ENCODE results near the gene INPPL1. TPM values are rescaled to one million over a fixed set of nuclear protein-coding genes. Genes with fewer than 3 reads are reported as not detected.

The INPPL1 gene
- total and polyA plus RNA-seq, 10 of the 15 experiments (the other 5 are each of a cell fraction or from before 2014, with no cell fraction given), result 0.47 to 116 (median 43.4) TPM

DNA sequence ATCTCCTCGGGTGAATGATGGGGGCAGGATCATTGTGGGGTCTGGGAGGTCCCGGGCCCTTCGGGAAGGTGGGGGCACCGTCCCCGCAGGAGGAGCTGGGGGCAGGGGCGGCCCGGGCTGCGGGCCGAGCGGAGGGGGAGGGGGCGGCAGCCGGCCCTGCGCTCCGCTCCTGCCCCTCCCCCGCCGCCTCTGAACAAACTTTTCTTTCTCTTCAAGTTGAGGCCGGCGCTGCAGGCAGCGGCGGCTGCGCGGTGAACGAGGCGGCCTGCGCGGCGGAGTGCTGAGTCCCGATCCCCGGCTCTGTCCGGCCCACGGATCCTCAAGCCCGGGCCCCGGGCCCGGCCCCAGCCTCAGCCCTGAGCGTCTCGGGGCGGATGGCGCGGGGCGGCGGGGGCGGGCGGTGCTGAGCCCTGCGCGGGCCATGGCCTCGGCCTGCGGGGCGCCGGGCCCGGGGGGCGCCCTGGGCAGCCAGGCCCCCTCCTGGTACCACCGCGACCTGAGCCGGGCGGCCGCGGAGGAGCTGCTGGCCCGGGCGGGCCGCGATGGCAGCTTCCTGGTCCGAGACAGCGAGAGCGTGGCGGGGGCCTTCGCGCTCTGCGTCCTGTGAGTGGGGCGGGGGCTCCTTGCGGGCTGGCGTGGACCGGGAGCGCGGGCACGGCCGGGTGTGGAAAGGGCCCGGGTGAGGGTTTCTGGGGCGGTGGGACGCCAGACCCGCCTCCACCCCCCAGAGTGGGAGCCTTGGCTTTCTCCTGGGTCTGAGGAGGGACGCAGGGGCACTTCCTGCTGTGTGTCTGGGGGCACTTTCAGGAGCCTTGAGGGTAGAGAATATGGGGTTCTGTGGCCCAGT is at the start of gene INPPL1 (continued):
- peak in 1 of 2 experiments; percentile 17; a peak in 1 of 3 replicates for TF ChIP-seq EGR1 (IDR thresholded peaks at IDR 0.05; ENCODE audit: borderline replicate concordance in 1 of 2, low read depth in 2 of 2, low read length in 2 of 2)
- TF ChIP-seq JUND (IDR thresholded peaks at IDR 0.05; ENCODE audit: low read depth, low read length), result no peak
- peak; percentile 68; the same call in 1 of the 2 replicates for TF ChIP-seq TAF1 (IDR thresholded peaks at IDR 0.05; ENCODE audit: borderline replicate concordance, low read depth, low read length)
- 0 out of 2 replicates have a peak, but pooled peaks have one; percentile 63 for TF ChIP-seq LARP7 (IDR thresholded peaks at IDR 0.05)

DNA sequence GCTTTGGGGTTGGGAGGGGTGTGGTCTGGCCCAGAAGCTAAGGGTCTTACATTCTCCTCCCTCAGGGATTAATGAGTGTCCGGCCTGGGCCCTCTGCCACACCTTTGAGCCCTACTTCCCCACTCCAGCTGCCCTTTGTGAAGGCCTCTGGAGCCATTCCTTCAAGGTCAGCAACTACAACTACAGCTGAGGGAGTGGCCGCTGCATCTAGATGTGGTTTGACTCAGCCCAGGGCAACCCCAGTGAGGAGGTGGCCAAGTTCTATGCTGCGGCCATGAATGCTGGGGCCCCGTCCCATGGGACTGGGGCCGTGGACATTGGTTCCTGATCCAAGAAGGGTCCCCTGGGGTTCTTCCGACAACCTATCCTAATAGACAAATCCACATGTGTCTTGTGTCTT is 46.9 kb upstream of the INPPL1 start:
- WGBS (ENCODE audit: insufficient coverage, insufficient replicate concordance, low lambda C conversion rate, missing lambda C conversion rate), result 39% methylated on average over 6 of the region's 6 CpGs

More for the DNA sequence above, 46.9 kb upstream of the INPPL1 start:
- in situ Hi-C loops (cut with MboI), result no loop called here
- Histone ChIP-seq H3K27me3 (replicated peaks in 1 of 2; ENCODE audit: control insufficient read depth in 2 of 2, insufficient read depth in 2 of 2, low read length in 1 of 2) (peaks cover 0 to 2% of the 10 kb centered on the region in 2 experiments; a peak in 2 of 4 replicates), H3K4me3 (no peak overlapping the region), H3K9ac (ENCODE audit: control insufficient read depth, insufficient read depth, low read length) (no peak overlapping the region), H3K79me2 (ENCODE audit: control insufficient read depth, insufficient read depth, low read length) (no peaks in the 10 kb centered on the region), H3K9me3 (replicated peaks; ENCODE audit: control insufficient read depth, insufficient read depth, low read length) (no peaks in the 10 kb centered on the region), H4K20me1 (ENCODE audit: control insufficient read depth, insufficient read depth) (no peaks in the 10 kb centered on the region), H3K4me1 (ENCODE audit: control insufficient read depth, insufficient read depth, low read length) (peaks cover 5% of the 10 kb centered on the region; the same call in 1 of the 2 replicates), H2AFZ (ENCODE audit: control insufficient read depth, low read depth, low read length) (no peak overlapping the region), H3K4me2 (ENCODE audit: control insufficient read depth, insufficient read depth) (no peak overlapping the region), H3K27ac (ENCODE audit: control insufficient read depth, insufficient read depth) (no peak overlapping the region), H3K36me3 (ENCODE audit: control insufficient read depth in 2 of 2, insufficient read depth in 2 of 2, low read length in 1 of 2) (no peaks in the 10 kb centered on the region)
- ChIA-PET CTCF (no interaction called here), SMC1A (ENCODE audit: uncharacterized antibody, unreplicated experiment) (no interaction called here), RAD21 (ENCODE audit: unreplicated experiment) (no interaction called here), POLR2A (no interaction called here)
- TF ChIP-seq SIX5 (IDR thresholded peaks at IDR 0.05; ENCODE audit: low read depth, low read length, severe bottlenecking), result no peak
- no peak for TF ChIP-seq SMARCA5 (IDR thresholded peaks at IDR 0.05)
- no peak for TF ChIP-seq KDM1A (IDR thresholded peaks at IDR 0.05; ENCODE audit: borderline replicate concordance)
- TF ChIP-seq ATF7 (IDR thresholded peaks at IDR 0.05; ENCODE audit: low read depth), result no peak
- no peak for TF ChIP-seq HSF1 (IDR thresholded peaks at IDR 0.05; ENCODE audit: low read depth, low read length)
- no peak for TF ChIP-seq ZNF24 (IDR thresholded peaks at IDR 0.05)
- TF ChIP-seq, protein P1, sequence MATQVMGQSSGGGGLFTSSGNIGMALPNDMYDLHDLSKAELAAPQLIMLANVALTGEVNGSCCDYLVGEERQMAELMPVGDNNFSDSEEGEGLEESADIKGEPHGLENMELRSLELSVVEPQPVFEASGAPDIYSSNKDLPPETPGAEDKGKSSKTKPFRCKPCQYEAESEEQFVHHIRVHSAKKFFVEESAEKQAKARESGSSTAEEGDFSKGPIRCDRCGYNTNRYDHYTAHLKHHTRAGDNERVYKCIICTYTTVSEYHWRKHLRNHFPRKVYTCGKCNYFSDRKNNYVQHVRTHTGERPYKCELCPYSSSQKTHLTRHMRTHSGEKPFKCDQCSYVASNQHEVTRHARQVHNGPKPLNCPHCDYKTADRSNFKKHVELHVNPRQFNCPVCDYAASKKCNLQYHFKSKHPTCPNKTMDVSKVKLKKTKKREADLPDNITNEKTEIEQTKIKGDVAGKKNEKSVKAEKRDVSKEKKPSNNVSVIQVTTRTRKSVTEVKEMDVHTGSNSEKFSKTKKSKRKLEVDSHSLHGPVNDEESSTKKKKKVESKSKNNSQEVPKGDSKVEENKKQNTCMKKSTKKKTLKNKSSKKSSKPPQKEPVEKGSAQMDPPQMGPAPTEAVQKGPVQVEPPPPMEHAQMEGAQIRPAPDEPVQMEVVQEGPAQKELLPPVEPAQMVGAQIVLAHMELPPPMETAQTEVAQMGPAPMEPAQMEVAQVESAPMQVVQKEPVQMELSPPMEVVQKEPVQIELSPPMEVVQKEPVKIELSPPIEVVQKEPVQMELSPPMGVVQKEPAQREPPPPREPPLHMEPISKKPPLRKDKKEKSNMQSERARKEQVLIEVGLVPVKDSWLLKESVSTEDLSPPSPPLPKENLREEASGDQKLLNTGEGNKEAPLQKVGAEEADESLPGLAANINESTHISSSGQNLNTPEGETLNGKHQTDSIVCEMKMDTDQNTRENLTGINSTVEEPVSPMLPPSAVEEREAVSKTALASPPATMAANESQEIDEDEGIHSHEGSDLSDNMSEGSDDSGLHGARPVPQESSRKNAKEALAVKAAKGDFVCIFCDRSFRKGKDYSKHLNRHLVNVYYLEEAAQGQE (IDR thresholded peaks at IDR 0.05; ENCODE audit: low read depth, low read length), result no peak
- TF ChIP-seq, protein P2, sequence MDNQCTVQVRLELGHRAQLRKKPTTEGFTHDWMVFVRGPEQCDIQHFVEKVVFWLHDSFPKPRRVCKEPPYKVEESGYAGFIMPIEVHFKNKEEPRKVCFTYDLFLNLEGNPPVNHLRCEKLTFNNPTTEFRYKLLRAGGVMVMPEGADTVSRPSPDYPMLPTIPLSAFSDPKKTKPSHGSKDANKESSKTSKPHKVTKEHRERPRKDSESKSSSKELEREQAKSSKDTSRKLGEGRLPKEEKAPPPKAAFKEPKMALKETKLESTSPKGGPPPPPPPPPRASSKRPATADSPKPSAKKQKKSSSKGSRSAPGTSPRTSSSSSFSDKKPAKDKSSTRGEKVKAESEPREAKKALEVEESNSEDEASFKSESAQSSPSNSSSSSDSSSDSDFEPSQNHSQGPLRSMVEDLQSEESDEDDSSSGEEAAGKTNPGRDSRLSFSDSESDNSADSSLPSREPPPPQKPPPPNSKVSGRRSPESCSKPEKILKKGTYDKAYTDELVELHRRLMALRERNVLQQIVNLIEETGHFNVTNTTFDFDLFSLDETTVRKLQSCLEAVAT (IDR thresholded peaks at IDR 0.05), result no peak
- TF ChIP-seq MTA3 (IDR thresholded peaks at IDR 0.05; ENCODE audit: borderline replicate concordance, low read length), result no peak
- TF ChIP-seq SRF (IDR thresholded peaks at IDR 0.05; ENCODE audit: low read depth in 2 of 2, low read length in 2 of 2), result no peak
- intact Hi-C loops (cut with micrococcal nuclease; ENCODE audit: unreplicated experiment), result no loop called here
- no TSS peak for BruUV-seq (replicated peaks)
- DNase-seq (ENCODE audit: low read depth, low spot score) (no peak), ATAC-seq (no peak), FAIRE-seq (no peak)
